ENCODE data around the gene CSMD2.

Gene CSMD2

GRCh38 chr1:33899746-33900145 lies 265.3 kb downstream of the CSMD2 start:
- DNase-seq (ENCODE audit: low read depth): no peak

- DNase-seq (ENCODE audit: low read depth): no peak
Observed at GRCh38 chr1:33898881-33899280, 266.1 kb downstream of the CSMD2 start.

- no peak for DNase-seq (ENCODE audit: low read depth)
Observed at GRCh38 chr1:33898406-33898805, 266.6 kb downstream of the CSMD2 start.

GRCh38 chr1:33897092-33897725 lies 267.8 kb downstream of the CSMD2 start:
- DNase-seq (ENCODE audit: low read depth): no peak

- no peak for DNase-seq (ENCODE audit: low read depth)
Observed at GRCh38 chr1:33895976-33896375, 269.1 kb downstream of the CSMD2 start.

GRCh38 chr1:33895396-33895795 lies 269.6 kb downstream of the CSMD2 start:
- DNase-seq (ENCODE audit: low read depth): no peak

- DNase-seq (ENCODE audit: low read depth): peak; percentile 4
Observed at GRCh38 chr1:33893147-33893830, 271.7 kb downstream of the CSMD2 start.

GRCh38 chr1:33886496-33886895 lies 278.5 kb downstream of the CSMD2 start:
- no peak for DNase-seq (ENCODE audit: low read depth)

- DNase-seq (ENCODE audit: low read depth): no peak
Observed at GRCh38 chr1:33880305-33880704, 284.7 kb downstream of the CSMD2 start.

- DNase-seq (ENCODE audit: low read depth): no peak
Observed at GRCh38 chr1:33878392-33878791, 286.6 kb downstream of the CSMD2 start.

- DNase-seq (ENCODE audit: low read depth): peak; percentile 49
Observed at GRCh38 chr1:33876970-33877650, 287.9 kb downstream of the CSMD2 start.

- DNase-seq (ENCODE audit: low read depth): no peak
Observed at GRCh38 chr1:33875862-33876261, 289.2 kb downstream of the CSMD2 start.

GRCh38 chr1:33874636-33875035 lies 290.4 kb downstream of the CSMD2 start:
- DNase-seq (ENCODE audit: low read depth): no peak

- no peak for DNase-seq (ENCODE audit: low read depth)
Observed at GRCh38 chr1:33872683-33873082, 292.3 kb downstream of the CSMD2 start.

GRCh38 chr1:33872275-33872674 lies 292.8 kb downstream of the CSMD2 start:
- DNase-seq (ENCODE audit: low read depth): no peak

- DNase-seq (ENCODE audit: low read depth): no peak
Observed at GRCh38 chr1:33867684-33868083, 297.3 kb downstream of the CSMD2 start.

- DNase-seq (ENCODE audit: low read depth): no peak
Observed at GRCh38 chr1:33866281-33866680, 298.7 kb downstream of the CSMD2 start.

- DNase-seq (ENCODE audit: low read depth): no peak
Observed at GRCh38 chr1:33864460-33865389, 300.3 kb downstream of the CSMD2 start.

- no peak for DNase-seq (ENCODE audit: low read depth)
Observed at GRCh38 chr1:33863779-33864178, 301.3 kb downstream of the CSMD2 start, which contains the start of gene HMGB4. Gene HMGB4, plus strand, starts transcription at chr1:33864079. Its CDS starts 113 bp downstream, at chr1:33864192.

GRCh38 chr1:33860671-33861070 lies 304.4 kb downstream of the CSMD2 start:
- DNase-seq (ENCODE audit: low read depth): no peak

GRCh38 chr1:33854091-33854490 lies 310.9 kb downstream of the CSMD2 start:
- DNase-seq (ENCODE audit: low read depth): no peak

- no peak for DNase-seq (ENCODE audit: low read depth)
Observed at GRCh38 chr1:33853431-33853830, 311.6 kb downstream of the CSMD2 start.
